Stimulated activated naive CD4-positive, alpha-beta T cell treated with Interleukin-2 at 50 U/mL for 16 hours (primary cell): ENCODE measurements around the gene AP2S1.
"Not testable (repeated sequence)": the region's sequence is repeated elsewhere in the genome, so short reads cannot be mapped to it uniquely, and the experiment has no call there.

Experiments
- DNase-seq: peaks from one replicate; lab custom pipeline; 2025; lab: John Stamatoyannopoulos, UW

Gene AP2S1

DNA sequence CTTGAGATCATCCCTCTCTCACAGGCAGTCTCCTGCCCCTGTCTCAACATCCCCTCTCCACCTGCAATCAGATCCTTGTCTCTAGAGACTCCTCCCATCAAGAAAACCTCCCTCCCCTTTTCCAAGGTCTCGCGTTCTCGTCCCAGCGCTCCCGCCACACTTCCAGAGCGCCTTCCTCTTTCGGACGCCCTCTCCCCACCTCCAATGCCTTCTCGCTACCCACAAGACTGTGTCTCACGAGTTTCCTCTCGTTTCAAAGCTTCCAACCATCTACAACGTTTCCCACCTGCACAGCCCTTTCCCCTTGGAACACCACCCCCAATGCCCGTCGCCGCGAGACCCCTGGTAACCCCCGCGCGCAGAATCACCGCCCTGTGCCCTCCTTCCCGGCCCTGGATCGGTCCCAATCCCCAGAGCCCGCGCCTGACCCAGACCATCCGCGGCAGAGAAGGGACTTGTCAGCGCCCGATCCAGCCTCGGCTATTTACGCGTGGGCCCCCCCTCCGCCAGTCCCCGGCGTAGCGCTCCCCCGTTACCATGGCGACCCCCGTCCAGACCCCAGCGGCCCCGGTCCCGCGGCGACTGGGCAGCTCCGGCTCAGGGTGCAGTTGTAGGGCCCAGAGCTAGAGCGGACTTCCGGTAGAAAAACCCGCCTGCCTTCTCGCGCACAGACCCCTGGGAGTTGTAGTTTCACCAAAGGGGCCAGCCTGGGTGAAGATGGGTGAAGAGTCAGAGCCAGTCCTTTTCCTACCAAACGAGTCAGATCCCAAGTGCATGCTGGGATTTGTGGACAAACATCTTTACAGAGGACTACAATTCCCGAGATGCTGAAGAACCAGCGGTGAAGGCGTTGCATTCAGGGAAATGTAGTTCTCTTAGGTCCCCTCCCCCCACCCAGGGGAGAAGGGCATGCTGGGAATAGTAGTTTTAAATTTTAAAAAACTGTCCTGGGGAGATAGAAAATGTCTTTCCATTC is at the start of gene AP2S1:
TSS of gene AP2S1 (minus strand) at position 619 of the 976 bp plus-strand sequence. CDS start at position 539, 80 bp downstream.
- DNase-seq, result peak; percentile 94

DNA sequence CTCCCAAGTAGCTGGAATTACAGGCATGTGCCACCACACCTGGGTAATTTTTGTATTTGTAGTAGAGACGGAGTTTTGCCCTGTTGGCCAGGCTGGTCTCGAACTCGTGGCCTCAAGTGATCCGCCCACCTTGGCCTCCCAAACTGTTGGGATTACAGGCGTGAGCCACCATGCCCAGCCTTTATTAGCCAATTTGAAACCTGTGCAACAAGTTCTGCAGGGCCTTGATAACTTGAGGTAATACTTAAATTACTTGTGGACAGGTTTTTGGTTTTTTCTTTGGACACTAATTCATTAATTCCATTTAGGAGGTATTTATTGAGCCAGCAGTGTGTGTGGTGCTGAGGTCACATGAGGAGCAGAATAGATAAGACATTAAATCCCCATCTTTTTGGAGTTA is 49.7 kb upstream of the AP2S1 start:
- no peak for DNase-seq

DNA sequence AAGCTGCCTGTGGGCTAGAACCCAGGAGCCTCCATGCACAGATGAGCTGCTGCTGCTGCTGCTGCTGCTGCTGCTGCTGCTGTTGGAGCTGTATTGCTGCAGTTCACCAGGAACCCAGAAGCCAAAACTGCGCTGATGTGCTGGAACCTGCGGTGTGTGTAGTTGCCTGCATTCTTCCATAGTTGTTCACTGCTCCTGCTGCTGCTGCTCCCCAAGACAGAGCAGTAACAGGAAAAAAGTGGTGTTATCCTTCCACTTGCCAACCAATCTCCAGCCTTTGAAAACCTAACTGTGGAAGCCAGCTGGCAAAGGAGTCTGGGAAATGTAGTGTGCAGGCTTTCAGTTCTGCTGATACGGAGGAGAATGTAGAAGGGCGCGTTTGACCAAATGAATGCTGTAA is 48.1 kb upstream of the AP2S1 start:
- DNase-seq, result no peak

DNA sequence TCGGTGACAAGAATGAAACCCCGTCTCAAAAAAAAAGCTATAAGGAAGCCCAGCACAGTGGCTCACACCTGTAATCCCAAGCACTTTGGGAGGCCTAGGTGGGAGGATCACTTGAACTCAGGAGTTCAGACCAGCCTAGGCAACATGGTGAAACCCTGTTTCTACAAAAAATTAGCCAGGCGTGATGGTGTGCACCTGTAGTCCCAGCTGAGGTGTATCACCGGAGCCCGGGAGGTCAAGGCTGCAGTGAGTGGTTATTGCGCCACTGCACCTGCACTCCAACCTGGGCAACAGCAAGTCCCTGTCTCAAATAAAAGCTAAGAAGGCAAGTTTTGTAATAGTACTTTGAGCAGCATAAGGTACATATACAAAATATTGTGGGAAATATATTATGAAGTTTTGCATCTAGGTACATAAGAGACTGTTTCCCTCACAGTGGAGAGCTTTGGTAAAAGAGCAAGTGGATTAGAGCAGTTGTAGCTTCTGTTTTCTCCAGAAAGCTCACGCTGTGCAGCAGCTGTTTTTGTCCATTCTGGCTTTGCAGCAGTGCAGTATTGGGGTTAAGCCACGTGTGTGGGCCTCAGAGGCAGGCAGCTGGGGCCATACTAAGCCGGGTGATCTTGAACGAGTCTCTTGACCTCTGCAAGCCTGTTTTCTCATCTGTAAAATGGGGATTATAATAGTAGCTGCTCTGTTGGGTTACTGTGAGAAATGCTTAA is 45.6 kb upstream of the AP2S1 start:
- no peak for DNase-seq

DNA sequence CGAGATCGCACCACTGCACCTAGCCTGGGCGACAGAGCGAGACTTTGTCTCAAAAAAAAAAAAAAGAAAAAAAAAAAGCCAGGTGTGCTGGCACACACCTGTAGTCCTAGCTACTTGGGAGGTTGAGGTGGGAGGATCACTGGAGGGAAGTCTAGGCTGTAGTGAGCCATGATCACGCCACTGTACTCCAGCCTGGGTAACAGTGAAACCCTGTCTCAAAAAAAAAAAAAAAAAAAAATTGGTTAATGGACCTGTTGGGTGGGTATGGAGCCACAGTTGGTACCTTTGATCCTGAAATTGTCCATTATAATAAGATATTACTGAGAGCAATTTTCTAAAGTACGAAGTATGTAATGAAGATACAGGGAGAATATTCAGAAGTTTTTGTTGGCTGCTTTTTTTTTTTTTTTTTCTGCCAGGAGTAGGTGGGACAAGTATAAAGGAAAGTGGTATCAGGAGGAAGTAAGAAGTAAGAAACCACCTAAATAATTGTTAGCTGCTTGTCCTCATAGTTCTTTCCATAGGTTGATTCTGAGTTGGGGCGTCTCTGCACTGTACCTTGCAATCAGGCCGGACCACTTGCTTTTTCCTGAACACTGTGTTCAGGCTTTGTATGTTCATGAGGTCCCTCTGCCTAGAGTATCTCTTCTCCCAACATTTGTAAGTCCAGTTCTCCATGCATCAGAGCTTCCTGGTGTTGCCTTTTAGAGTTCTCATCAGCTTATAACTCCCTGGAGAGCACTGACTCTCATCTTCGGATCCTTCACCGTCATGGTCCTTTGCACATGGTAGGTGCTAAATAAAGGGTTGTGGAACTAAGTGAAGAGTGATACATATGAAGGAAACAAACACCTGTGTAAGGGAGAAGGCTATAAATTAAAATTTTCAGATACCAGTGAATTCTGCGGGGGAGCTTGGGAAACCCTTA is 41.9 kb upstream of the AP2S1 start:
- DNase-seq, result no peak

DNA sequence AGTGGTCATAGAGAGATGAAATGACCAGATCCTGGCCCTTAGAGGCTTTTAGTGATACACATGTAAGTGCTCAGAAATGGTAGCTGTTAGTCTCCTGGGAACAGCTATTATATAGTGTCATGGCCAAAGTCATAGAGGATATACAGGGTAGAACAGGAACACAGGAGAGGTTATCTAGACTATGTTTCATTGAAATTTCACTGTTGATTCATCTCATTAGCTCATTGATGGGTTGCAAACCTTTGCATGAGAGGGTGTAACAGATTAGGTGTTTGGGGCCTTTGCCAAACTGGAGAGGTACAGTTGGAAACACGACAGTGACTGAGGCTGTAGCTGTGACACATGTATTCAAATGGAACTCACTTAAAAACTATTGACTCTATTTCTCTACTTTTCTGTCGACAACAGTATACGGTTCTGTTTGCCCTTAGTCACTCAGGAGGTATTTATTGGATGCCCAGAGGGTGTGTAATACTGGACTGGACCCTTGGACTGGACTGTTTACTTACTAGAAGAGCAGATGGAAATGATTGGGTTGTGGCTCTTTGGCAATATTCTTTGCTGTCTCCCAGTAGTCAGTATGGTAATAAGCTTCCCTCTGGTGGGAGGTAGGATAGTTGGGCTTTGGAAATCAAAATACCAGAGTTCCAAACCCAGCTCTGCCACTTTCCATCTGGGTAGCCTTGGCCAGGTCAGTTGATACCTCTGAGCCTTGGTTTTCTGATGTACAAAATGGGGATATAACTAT is 40.0 kb upstream of the AP2S1 start:
- no peak for DNase-seq

DNA sequence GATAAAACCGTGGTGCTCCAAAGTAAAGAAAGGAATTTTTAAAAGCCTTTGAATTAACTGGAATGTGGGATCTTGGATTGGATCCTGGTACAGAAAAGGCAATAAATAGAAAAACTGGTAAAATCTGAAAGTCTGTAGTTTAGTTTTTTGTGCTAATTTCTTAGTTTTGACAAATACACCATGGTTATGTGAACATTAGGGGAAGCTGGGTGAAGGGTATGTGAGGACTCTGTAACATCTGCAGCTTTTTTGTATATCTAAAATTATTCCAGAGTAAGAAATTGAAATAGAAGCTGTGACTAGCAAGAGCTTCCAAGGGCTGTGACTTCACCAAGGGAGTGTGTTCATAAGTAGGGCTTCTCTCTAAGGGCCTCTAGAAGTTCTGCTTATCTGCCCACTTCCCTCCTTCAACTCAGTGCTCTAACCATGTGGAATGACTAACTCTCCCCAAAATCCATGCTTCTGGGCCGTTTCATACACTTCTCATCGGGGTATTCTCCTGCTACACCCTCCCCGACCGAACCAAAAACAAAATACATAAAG is 36.7 kb upstream of the AP2S1 start:
- no peak for DNase-seq

DNA sequence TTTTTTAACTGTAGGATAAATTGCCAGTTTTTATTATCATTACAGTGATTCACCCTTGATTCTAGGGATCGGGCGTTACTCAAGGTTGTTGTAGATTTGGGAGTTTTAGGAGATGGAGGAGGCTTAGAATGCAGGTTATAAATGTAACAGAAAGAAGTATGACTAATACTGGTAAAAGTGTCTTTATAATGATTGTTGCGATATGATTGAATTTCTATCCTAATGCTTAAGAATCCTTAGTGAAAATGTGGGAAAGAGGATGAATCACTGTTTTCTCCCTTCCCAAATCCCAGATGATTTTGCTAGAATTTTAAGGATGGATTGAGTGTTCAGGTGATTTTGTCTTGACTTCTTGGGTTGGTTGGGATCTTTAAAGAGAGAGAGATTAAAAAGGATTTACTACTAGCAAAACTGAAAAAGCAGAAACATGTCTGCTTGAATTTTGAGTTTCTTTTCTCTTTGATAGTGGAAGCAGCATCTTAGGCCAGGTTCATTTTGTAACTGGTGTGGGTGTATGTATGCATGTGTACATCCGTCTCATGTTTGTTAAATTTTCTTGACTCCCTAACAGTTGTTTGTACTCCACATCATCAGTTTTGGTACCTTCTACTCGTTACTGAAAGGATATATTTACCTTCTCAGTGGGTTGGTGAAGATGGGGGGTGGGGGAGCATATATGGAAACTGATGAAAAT is 36.0 kb upstream of the AP2S1 start:
- no peak for DNase-seq

DNA sequence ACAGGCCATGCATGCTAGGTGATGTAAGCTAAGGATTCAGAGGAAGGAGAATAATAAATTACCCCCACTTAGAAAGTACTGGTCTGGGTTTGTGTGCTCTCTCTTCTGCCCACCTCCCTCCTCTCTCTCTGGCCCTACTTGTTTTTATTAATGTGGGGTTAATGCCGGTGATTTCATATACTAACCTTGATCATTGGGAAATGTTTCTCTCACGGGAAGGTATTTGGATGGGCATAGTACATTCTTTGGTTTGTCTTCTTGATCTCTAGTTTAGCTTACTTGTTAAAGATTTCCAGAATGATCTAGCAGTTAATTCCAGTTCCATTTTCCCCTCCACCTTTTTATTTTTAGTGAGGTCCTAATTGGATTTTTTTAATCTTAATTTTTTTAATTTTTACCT is 34.8 kb upstream of the AP2S1 start:
- DNase-seq, result no peak

DNA sequence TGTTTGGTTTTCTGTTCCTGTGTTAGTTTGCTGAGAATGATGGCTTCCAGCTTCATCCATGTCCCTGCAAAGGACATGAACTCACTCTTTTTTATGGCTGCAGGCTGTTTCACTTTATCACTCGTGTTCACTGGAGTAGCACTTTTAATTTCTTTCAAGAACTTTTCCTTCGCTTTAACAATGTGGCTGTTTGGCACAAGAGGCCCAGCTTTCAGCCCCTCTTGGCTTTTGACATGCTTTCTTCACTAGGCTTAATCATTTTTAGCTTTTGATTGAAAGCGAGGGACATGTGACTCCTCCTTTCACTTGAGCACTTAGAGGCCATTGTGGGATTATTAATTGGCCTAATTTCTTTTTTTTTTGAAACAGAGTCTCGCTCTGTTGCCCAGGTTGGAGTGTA is 32.1 kb upstream of the AP2S1 start:
- not testable (repeated sequence) for DNase-seq

DNA sequence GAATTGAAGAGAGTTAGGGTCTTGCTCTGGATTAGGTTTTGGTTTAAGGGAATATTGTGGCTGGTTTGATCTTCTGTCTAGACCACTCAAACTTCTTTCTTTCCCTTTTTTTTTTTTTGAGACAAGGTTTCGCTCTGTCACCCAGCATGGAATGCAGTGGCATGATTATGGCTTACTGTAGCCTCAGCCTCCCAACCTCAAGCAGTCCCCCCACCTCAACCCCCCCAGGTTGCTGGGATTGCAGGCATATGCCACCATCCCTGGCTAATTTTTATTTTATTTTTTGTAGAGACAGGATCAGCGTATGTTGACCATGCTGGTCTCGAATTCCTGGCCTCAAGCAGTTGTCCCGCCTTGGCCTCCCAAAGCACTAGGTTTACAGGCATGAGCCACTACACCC is 31.4 kb upstream of the AP2S1 start:
- DNase-seq, result no peak

DNA sequence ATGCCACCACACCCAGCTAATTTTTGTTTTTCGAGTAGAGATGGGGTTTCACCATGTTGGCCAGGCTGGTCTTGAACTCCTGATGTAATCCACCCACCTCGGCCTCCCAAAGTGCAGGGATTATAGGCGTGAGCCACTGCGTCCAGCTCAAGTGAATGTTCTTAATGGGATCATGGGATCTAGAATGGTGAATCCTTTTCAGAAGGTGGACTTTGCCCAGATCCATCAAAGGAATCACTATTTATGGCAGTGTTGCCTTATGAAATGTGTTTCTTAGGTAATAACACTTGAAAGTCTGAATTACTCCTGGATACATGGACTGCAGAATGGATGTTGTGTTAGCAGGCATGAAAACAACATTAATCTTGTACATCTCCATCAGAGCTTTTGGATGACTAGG is 30.4 kb upstream of the AP2S1 start:
- DNase-seq, result no peak

DNA sequence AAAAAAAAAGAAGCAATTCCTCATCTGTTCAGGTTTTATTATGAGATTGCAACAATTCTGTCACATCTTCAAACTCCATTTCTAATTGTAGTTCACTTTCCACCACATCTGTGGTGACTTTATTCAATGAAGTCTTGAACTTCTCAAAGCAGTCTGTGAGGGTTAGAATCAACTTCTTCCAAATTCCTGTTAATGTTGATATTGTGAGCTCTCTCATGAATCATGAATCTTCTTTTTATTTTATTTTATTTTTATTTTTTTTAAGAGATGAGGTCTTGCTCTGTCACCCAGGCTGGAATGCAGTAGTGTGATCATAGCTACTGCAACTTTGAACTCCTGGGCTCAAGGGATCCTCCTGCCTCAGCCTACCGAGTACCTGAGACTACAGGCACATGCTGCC is 29.8 kb upstream of the AP2S1 start:
- DNase-seq, result no peak

DNA sequence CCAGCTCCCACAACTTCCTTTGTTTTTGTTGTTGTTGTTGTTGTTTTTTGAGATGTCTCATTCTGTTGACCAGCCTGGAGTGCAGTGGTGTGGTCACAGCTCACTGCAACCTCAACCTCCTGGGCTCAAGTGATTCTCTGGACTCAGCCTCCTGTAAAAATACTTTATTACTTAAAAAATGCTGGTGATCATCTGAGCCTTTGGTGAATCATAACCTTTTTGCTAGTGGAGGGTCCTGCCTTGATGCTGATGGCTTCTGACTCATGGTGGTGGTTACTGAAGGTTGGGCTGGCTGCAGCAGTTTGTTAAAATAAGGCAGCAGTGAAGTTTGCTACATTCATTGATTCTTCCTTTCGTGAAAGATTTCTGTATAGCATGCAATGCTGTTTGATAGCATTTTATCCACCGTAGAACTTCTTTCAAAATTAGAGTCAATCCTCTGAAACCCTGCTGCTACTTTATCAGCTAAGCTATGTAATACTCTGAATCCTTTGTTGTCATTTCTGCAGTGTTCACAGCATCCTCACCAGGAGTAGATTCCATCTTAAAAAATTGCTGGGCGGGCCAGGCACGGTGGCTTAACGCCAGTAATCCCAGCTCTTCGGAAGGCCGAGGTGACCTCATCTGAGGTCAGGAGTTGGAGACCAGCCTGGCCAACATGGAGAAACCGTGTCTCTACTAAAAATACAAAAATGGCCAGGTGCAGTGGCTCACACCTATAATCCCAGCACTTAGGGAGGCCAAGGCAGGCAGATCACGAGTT is 28.1 kb upstream of the AP2S1 start:
- DNase-seq, result no peak

DNA sequence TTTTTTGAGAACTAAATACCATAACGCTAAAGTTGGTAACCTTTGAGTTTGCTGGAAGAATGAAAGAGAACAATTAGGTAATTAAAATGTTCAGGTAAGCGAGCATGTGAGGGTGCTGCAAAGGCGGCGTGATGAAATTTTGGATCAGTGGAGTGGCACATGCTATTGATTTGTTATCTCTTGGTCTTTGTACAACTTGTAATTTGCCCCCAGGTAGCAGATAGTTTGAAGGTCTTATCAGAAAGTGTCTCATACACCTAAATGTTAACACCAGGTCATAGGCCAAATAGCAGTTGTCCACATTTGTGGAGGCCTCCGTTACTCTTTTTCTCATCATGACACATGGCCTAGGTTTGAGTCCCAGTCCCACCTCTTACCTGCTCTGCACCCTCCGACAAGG is 25.0 kb upstream of the AP2S1 start:
- DNase-seq, result no peak

DNA sequence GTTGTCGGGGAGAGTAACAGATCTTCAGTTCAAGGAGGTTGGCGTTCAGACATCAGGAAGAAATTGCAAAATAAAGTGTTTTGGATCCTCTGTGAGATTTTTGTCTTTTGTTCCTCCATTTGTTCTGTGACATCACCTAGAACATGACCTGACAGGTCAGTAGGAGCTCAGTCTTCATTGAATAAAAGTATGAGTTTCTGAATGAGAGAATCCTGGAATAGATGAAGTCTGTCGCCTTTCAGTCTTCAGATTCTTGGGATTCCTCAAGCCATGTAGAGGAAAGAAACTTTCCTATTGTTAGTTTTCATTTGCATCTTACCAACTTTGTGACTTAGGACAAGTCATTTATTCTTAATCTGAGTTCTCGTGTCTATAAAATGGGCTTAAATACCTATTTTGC is 24.6 kb upstream of the AP2S1 start:
- DNase-seq, result no peak

DNA sequence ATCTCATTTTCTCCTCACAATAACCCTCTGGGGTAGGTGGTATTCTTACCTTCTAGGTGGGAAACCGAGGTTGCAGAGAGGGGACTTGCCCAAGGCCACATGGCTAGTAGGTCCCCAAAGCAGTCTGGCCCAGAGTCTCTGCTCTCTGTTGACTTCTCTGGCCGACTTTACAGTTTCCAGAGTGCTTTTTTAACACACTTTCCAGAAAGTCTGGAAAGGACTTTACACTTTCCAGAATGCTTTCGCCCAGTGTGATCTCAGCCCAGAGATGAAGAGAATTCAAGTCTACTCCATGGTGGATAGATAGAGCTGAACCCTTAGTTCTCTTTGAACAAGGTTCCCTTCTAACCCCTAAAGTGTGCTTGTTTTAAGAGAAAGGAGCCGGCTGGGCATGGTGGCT is 22.3 kb upstream of the AP2S1 start:
- no peak for DNase-seq

DNA sequence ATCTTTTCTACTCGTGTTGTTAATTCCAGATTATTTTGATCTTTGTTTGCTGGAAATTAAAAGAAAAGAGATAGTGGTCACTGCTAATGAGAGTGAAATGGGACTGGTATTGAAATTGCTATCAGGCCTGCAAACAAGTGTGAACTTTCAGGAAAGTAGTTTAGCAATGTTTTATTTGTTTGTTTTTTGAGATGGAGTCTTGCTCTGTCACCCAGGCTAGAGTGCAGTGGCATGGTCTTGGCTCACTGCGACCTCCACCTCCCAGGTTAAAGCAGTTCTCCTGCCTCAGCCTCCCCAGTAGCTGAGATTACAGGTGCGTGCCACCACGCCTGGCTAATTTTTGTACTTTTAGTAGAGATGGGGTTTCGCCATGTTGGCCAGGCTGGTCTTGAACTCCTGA is 20.5 kb upstream of the AP2S1 start:
- DNase-seq, result not testable (repeated sequence)

DNA sequence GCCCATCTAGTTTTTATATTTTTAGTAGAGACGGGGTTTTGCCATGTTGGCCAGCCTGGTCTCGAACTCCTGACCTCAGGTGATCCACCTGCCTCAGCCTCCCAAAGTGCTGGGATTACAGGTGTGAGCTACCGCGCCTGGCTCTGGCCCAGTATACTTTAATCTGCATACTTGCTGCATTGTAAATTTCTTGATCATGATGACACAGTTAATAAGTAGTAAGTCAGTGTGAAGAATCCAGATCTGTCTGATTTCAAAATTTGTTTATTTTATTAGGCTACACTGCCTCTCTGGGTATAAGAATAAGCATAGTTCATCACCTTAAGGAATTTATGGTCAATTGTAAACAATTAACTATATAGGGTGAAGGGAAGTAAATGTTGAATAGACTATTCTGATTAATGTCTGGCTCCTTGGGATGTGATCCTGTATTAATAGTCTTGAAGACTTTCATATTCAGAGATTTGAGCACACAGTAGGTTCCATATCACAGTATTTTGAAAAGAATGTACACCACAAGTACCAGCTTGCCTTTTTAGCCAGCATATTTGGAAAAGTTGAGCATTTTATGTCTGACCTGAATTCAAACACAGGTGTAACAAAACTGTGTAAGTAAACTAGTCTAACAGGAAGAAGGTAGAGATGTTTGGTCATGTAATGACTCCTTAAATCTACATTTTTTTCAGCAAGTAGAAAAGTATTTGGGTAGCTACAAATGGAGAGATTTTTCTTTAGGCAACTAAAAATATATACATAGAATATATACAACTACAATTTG is 17.6 kb upstream of the AP2S1 start:
- DNase-seq, result no peak
